Prostate gland (tissue), 2 donors: Measurements from ENCODE around the gene MYBPHL. TPM values are rescaled to one million over a fixed set of nuclear protein-coding genes. Genes with fewer than 3 reads are reported as not detected.

Source experiments
- DNase-seq: peaks from one replicate; pipeline ENCODE4 v3.0.0-alpha.2; 2019; ENCODE audit warnings: low spot score
- H3K27ac ChIP-seq, 2 donors: fragments of 200-600 bp; sonication (generic); 2 replicates each; pipeline ENCODE4 v1.5.1; 2017 to 2019
- H3K27me3 ChIP-seq: fragments of 200-600 bp; sonication (generic); replicated peaks from 2 replicates; pipeline ENCODE4 v1.5.1; 2019; ENCODE audit not compliant: insufficient read depth
- H3K36me3 ChIP-seq, 2 donors: fragments of 200-600 bp; sonication (generic); 1 replicate in 1 of 2; 2 replicates in 1 of 2; pipeline versions ENCODE4 v1.5.1 to v1.8.1; 2017 to 2019
- H3K4me1 ChIP-seq: fragments of 200-600 bp; sonication (generic); replicated peaks from 2 replicates; pipeline ENCODE4 v1.5.1; 2019
- H3K4me3 ChIP-seq, 2 donors: fragments of 200-600 bp; sonication (generic); 2 replicates each; pipeline ENCODE4 v1.5.1; 2017 to 2019
- H3K9me3 ChIP-seq: fragments of 200-600 bp; sonication (generic); 2 replicates; pipeline ENCODE4 v1.5.1; 2017
- CTCF ChIP-seq, 4 experiments: fragments of 200-600 bp in 2 of 4; fragments of 450-650 bp in 2 of 4; sonication (generic) in 2 of 4; IDR thresholded peaks; 1 replicate in 3 of 4; 2 replicates in 1 of 4; pipeline ENCODE4 v1.5.1; 2016 to 2019; ENCODE audit warnings: antibody characterized with exemption in 4 of 4, mild to moderate bottlenecking in 2 of 4, moderate library complexity in 2 of 4
- POLR2A ChIP-seq: fragments of 450-650 bp; IDR thresholded peaks from one replicate; pipeline ENCODE4 v1.6.1; 2016; ENCODE audit warnings: antibody characterized with exemption, mild to moderate bottlenecking
- POLR2AphosphoS5 ChIP-seq: sonication (generic); formaldehyde crosslinking; IDR thresholded peaks from one replicate; pipeline ENCODE4 v1.6.1; 2017; ENCODE audit warnings: antibody characterized with exemption
- WGBS: methylation state at CpG from one replicate; pipeline ENCODE4 v1.1.5; 2018; 5-methylcytosine and 5-hydroxymethylcytosine counted together
- intact Hi-C: fragments of 100-400 bp; cut with DNase I; formaldehyde crosslinking; loops from one replicate; pipeline ENCODE4 v1.14.2; 2022
- total RNA-seq, 2 donors: library from RNA; depleted of rRNA; stranded (reverse); fragments of >200 nt; gene quantifications; one replicate each; pipeline ENCODE4 v1.1.0, GENCODE V29; 2016

The MYBPHL gene
- total RNA-seq, 2 donors from 2014 or later = not detected

GRCh38 chr1:109274533-109275476 is 32.0 kb downstream of the MYBPHL start:
- Histone ChIP-seq H3K9me3 (no peaks in the 10 kb centered on the region), H3K4me1 (peaks cover 11% of the 10 kb centered on the region), H3K27ac (peak overlapping the region; percentile 77 to 79), H3K36me3 (no peaks in the 10 kb centered on the region), H3K4me3 (no peak overlapping the region), H3K27me3 (no peaks in the 10 kb centered on the region)
- intact Hi-C loops = no loop called here
- peak; percentile 90 for DNase-seq
- TF ChIP-seq CTCF (IDR thresholded peaks at IDR 0.05) (no peak), POLR2A (peak; percentile 77), POLR2AphosphoS5 (peak; percentile 88)
- 24% methylated on average over 24 of the region's 24 CpGs for WGBS

- Histone ChIP-seq H3K4me3 (no peak overlapping the region), H3K36me3 (no peaks in the 10 kb centered on the region), H3K4me1 (peaks cover 11% of the 10 kb centered on the region), H3K27ac (peak overlapping the region; percentile 77 to 79), H3K27me3 (no peaks in the 10 kb centered on the region), H3K9me3 (no peaks in the 10 kb centered on the region)
- no peak for DNase-seq
- intact Hi-C loops = no loop called here
- WGBS = 70% methylated on average over 22 of the region's 30 CpGs
- no peak for TF ChIP-seq POLR2A
- no peak for TF ChIP-seq CTCF (IDR thresholded peaks at IDR 0.05)
- TF ChIP-seq POLR2AphosphoS5 = no peak
Measured at GRCh38 chr1:109273570-109274288, 33.1 kb downstream of the MYBPHL start.

- DNase-seq = no peak
- H3K9me3 ChIP-seq = no peaks in the 10 kb centered on the region
- H3K4me1 ChIP-seq = peaks cover 11% of the 10 kb centered on the region
- no peak overlapping the region for H3K4me3 ChIP-seq
- no peaks in the 10 kb centered on the region for H3K27me3 ChIP-seq
- H3K36me3 ChIP-seq = no peaks in the 10 kb centered on the region
- intact Hi-C loops = no loop called here
- H3K27ac ChIP-seq = peak overlapping the region; percentile 77 to 79
- no peak for TF ChIP-seq CTCF (IDR thresholded peaks at IDR 0.05)
- TF ChIP-seq POLR2A = peak; percentile 25
- no peak for TF ChIP-seq POLR2AphosphoS5
- 76% methylated on average over 13 of the region's 16 CpGs for WGBS
Measured at GRCh38 chr1:109272831-109273547, 33.8 kb downstream of the MYBPHL start.

GRCh38 chr1:109272021-109272799 is 34.6 kb downstream of the MYBPHL start:
- Histone ChIP-seq H3K27me3 (no peaks in the 10 kb centered on the region), H3K4me3 (no peak overlapping the region), H3K4me1 (peaks cover 11% of the 10 kb centered on the region), H3K9me3 (no peaks in the 10 kb centered on the region), H3K36me3 (no peaks in the 10 kb centered on the region), H3K27ac (peak overlapping the region in 1 of 2 donors; percentile 79)
- TF ChIP-seq POLR2AphosphoS5 = no peak
- TF ChIP-seq POLR2A = no peak
- TF ChIP-seq CTCF (IDR thresholded peaks at IDR 0.05) = no peak
- 74% methylated on average over 13 of the region's 13 CpGs for WGBS
- no peak for DNase-seq
- intact Hi-C loops = no loop called here
